ENCODE data around the gene GNB2.

GNB2 gene

GRCh38 chr7:100678291-100678984 lies 4.9 kb downstream of the GNB2 start:
- no peak for DNase-seq (ENCODE audit: low read depth)
- H3K4me3 ChIP-seq (ENCODE audit: control insufficient read depth, low read depth, low read length), result no peak overlapping the region
- TF ChIP-seq CTCF (conservative IDR thresholded peaks at IDR 0.05; ENCODE audit: control insufficient read depth, insufficient read depth, low read depth, low read length), result no peak

DNA sequence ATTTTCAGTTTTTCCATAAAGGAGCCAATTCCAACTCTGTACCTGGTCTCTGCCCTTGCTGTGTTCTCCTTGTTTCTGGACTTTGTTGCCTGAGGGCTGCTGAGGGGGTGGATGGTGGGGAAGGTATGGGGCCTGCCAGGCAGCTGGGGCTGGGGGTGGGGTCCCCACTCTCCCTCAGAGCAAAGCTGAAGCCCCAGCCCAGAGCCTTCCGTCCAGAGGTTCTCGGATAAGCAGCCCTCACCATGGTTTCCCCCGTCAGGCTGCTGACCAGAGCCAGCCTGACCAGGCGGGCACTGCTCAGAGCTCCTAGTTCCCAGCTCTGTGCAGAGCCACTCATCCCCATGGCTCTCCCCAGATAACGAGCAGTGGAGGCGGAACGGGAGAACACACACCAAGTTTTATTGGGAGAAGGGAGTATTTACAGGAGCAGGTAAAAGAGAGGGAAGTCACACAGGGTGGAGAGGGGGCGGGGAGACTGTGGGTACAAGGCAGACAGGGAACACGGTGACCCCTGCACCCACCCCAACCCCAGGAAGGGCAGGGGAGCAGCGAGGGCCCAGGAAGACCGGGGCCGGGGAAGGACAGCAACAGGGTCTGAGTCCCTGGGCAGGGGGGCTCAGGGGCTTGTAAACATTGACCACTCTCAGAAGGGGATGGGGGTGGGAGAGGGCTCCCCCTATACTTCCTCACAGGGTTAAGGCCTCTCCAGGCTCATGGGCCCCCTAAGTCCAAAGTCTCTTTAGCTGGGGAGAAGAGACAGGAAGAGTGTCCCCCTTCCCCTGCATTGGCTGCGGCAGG lies 5.8 kb downstream of the GNB2 start:
- DNase-seq (ENCODE audit: low read depth), result no peak
- no peak for TF ChIP-seq CTCF (conservative IDR thresholded peaks at IDR 0.05; ENCODE audit: control insufficient read depth, insufficient read depth, low read depth, low read length)
- H3K4me3 ChIP-seq (ENCODE audit: control insufficient read depth, low read depth, low read length), result no peak overlapping the region

- H3K4me3 ChIP-seq (ENCODE audit: control insufficient read depth, low read depth, low read length), result no peak overlapping the region
- peak; percentile 84 for DNase-seq (ENCODE audit: low read depth)
- no peak for TF ChIP-seq CTCF (conservative IDR thresholded peaks at IDR 0.05; ENCODE audit: control insufficient read depth, insufficient read depth, low read depth, low read length)
These were observed 6.5 kb downstream of the GNB2 start for GRCh38 chr7:100679927-100680575.

DNA sequence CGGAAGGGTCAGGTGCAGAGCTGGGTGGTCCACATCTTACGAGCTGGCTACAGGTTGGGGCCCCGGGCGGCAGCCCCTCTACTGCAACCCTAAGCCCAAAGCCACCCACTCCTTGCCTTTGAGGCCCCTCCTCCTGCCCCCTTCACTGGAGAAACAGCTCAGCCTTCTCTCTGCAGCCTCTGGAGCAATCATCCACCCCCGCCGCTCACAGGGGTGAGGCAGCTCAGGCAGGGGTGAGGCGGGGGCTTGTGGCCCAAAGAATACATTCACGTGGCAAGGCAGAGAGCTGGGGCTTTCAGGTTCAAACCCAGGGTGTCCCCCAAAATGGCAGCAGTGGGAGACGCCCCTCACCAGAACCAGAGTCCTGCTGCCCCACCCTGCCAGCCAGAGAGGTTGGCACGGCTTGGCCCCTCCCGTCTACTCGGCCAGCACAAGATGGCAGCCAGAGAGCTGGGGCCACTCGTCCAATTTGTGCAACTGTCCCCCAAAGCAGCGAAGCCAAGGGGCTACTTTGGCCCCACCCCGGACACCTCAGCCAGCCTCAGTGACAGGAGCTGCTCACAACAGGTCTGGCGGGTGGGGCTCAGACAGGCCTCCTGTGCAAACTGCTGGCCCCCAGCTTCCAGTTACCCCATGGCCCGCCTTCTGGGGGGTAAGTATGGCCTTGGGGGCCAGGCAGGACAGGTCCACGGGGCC lies 7.2 kb downstream of the GNB2 start:
- no peak for TF ChIP-seq CTCF (conservative IDR thresholded peaks at IDR 0.05; ENCODE audit: control insufficient read depth, insufficient read depth, low read depth, low read length)
- no peak overlapping the region for H3K4me3 ChIP-seq (ENCODE audit: control insufficient read depth, low read depth, low read length)
- peak; percentile 42 for DNase-seq (ENCODE audit: low read depth)

DNA sequence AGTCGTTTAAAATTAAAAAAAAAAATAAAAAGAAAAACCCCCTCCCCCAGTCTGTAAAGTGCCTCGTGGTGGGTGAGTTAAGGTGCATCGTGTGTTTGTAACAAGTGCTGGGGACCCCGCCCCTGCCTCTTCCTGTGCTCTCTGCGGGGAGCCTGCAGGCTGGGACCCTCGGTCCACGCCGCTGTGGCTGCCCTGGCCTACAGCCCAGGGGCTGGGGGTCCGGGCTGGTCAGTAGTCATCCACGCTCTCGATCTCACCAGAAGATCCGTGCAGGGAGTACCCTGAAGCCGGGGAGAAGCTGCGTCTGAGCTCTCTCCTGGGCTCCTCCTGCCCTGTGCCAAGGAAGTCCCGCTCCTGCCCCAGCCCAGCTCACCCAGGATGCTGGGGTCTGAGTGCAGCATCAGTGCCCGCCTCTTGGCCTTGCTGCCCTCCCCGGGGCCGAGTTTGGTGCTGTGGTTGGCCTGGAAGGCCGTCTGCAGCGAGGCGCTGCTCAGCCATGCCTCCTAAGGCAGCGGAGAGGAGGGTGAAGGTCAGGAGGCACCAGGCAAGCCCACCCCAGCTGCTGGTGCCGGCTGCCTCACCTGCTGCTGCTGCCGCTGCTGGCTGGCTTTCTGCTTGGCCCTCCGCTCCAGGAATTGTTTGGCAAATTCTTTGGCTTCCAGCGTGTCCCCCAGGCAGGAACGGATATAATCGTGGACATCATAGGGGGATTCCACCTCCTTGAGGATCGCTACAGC lies 8.1 kb downstream of the GNB2 start:
- DNase-seq (ENCODE audit: low read depth), result no peak
- no peak overlapping the region for H3K4me3 ChIP-seq (ENCODE audit: control insufficient read depth, low read depth, low read length)
- TF ChIP-seq CTCF (conservative IDR thresholded peaks at IDR 0.05; ENCODE audit: control insufficient read depth, insufficient read depth, low read depth, low read length), result no peak

GRCh38 chr7:100682228-100682741 lies 8.7 kb downstream of the GNB2 start:
- no peak for TF ChIP-seq CTCF (conservative IDR thresholded peaks at IDR 0.05; ENCODE audit: control insufficient read depth, insufficient read depth, low read depth, low read length)
- H3K4me3 ChIP-seq (ENCODE audit: control insufficient read depth, low read depth, low read length), result no peak overlapping the region
- DNase-seq (ENCODE audit: low read depth), result peak; percentile 64

Data from fibroblast of mammary gland (primary cell).